ENCODE results near the gene GHRHR.

The GHRHR gene

DNA sequence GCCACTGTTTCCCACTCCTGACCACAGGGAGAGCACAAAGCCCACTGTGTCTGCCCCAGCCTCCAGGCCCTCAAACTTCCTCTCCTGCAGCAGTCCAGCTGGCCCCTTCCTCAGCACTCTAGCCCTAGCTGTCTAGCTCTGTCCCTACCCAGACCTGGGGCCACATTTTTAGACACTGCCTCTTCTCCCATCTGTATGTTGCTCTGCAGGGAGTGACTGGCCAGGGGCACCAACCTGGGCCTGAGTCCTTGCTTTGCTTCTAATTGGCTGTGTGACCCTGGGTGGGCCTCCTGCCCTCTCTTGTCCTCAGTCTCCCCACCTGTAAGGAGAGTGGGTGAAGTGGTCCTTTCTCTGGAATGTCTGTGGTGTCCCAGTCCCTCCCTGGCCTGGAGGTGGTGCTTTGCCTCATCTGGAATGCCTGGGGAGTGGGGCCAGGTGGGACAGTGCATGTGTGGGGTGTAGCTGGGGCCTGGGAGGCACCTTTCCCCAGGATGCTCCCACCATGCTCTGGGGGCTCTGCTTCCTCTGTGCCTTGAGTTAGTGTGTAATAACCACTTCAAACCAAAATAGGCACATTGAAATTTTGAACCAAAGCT is 27.0 kb upstream of the GHRHR start:
- TF ChIP-seq, protein P1, sequence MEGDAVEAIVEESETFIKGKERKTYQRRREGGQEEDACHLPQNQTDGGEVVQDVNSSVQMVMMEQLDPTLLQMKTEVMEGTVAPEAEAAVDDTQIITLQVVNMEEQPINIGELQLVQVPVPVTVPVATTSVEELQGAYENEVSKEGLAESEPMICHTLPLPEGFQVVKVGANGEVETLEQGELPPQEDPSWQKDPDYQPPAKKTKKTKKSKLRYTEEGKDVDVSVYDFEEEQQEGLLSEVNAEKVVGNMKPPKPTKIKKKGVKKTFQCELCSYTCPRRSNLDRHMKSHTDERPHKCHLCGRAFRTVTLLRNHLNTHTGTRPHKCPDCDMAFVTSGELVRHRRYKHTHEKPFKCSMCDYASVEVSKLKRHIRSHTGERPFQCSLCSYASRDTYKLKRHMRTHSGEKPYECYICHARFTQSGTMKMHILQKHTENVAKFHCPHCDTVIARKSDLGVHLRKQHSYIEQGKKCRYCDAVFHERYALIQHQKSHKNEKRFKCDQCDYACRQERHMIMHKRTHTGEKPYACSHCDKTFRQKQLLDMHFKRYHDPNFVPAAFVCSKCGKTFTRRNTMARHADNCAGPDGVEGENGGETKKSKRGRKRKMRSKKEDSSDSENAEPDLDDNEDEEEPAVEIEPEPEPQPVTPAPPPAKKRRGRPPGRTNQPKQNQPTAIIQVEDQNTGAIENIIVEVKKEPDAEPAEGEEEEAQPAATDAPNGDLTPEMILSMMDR (conservative IDR thresholded peaks at IDR 0.05; ENCODE audit: control insufficient read depth, insufficient read depth, low read depth, low read length) = no peak
- no peak for DNase-seq (ENCODE audit: low read depth)
- H3K4me3 ChIP-seq (ENCODE audit: control insufficient read depth, low read depth, low read length) = no peak overlapping the region

DNA sequence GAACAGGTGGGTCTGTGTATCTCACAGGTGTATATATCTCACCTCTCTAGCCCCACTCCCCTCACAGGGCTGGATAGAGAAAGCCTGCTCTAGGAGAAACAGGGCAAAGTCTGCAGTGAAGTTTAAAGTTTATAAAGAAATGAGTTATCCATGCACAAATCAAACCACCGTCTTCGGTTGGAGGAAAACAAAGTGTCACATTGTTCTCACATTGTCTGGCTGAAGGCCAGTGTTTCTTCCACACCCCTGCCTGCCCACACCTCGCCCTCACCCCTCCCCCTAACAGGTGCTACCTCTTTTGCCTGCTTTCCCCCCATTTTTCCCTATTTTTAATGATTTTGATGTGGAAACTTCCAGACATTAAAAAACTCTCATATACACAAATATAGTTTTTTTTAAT is 26.3 kb upstream of the GHRHR start:
- TF ChIP-seq, protein P1 (conservative IDR thresholded peaks at IDR 0.05; ENCODE audit: control insufficient read depth, insufficient read depth, low read depth, low read length) = no peak
- no peak for DNase-seq (ENCODE audit: low read depth)
- no peak overlapping the region for H3K4me3 ChIP-seq (ENCODE audit: control insufficient read depth, low read depth, low read length)

DNA sequence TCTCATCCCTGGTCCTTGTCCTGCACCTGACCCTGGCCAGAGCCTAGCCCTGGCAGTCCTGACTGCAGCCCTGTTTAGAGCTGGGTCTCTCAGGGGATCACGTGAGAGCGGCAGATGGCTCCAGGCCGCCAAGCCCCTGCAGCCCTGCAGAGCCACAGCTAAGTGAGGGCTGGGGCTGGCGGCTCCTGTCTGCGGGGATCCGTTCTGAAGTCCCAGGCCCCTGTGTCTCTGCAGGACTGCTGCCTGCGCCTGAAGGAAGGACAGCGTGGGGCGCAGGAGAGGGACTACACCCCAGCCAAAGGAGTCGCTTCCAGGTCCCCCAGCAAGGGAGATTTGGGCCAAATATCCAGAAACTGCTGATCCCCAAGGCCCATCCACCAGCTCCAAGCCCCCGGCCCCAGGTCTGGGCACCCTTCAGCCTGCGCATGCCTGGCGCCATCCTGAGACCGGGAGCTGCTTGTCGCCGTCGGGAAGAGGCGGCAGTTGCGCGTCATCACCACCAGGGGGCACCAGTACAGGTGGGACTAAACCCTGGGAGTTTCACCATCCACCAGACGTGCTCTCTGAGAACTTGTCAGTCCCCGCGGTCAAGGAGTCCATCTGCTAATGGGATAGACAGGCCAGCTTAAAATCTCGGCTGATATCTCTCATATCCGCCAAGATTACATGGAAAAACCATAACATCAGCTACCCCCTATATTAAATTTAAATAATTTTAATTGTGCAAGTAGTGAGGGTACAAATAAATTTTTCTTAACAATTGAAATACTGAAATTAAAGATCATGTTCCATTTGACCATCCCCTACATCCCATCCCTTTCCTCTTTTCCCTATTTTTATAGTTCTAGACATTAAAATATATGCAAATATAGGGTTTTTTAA is 25.1 kb upstream of the GHRHR start:
- TF ChIP-seq, protein P1 (conservative IDR thresholded peaks at IDR 0.05; ENCODE audit: control insufficient read depth, insufficient read depth, low read depth, low read length) = peak; percentile 92
- peak; percentile 75 for DNase-seq (ENCODE audit: low read depth)
- H3K4me3 ChIP-seq (ENCODE audit: control insufficient read depth, low read depth, low read length) = no peak overlapping the region

DNA sequence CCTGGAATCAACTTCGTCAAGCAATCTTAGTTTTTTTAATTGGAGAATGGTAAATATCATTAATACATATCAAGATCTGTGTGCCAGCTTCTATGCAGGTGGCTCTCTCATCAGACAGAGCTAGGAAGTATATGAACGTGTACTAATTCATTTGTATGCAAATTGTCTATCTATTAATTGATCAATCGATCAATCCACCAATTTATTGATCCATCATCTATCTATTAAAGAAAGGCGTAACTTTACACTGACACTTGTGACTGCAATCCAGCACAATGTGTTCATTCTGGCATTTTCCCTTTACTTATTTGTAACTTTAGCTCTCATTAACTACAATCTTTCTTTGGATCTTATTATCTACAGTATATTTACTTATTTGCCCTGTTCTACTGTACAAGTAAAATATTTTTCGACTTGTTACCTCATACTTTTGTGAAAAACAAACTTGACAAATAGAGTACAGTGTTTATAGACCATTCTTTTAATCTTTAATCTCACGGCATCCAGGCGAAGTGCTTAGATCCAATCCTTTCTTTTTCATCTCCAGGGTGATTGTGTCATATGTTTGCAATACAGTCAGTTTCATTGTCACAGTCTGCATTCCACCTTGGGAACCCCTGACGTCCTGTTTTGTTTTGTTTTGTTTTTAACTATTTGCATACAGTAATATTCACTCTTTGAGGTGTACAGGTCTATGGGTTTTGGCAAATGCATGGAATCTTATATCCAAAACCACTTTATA is 22.0 kb upstream of the GHRHR start:
- TF ChIP-seq, protein P1 (conservative IDR thresholded peaks at IDR 0.05; ENCODE audit: control insufficient read depth, insufficient read depth, low read depth, low read length) = no peak
- no peak overlapping the region for H3K4me3 ChIP-seq (ENCODE audit: control insufficient read depth, low read depth, low read length)
- DNase-seq (ENCODE audit: low read depth) = no peak

DNA sequence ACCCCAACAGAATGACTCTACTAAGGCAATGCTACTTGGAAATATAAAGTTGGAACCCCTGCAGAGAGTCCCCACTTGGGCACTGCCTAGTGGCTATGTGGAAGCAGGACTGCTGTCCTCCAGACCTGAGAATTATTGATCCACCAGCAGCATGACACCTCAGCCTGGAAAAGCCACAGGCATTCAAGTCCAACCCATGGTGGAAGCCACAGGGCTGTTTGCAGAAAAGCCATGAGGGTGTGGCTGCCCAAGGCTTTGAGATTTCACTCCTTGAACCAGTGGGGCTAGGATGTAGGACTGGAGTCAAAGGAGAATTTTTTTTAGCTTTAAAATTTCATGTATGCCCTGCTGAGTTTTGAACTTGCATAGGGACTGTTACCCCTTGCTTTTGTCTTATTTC is 13.6 kb upstream of the GHRHR start:
- TF ChIP-seq, protein P1 (conservative IDR thresholded peaks at IDR 0.05; ENCODE audit: control insufficient read depth, insufficient read depth, low read depth, low read length) = no peak
- no peak for DNase-seq (ENCODE audit: low read depth)
- H3K4me3 ChIP-seq (ENCODE audit: control insufficient read depth, low read depth, low read length) = no peak overlapping the region

DNA sequence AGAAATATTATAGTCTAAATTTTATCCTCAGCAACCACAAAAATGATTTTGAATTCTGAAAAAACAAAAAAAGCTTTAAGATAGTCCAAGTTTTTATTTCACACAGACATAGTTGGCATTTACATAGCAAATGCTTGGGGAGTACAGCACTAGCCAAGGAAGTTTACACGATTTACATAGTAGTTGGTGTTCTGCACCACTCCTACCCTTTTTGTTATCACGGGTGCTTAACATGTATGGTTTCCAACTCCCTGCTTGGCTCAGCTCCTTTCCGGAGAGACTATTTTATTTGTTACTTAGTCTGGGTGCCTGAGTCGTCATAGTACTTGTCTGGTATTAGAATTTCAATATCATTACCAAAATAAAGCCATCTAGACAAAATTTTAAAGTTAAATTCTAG is 8.8 kb upstream of the GHRHR start:
- TF ChIP-seq, protein P1 (conservative IDR thresholded peaks at IDR 0.05; ENCODE audit: control insufficient read depth, insufficient read depth, low read depth, low read length) = no peak
- H3K4me3 ChIP-seq (ENCODE audit: control insufficient read depth, low read depth, low read length) = no peak overlapping the region
- DNase-seq (ENCODE audit: low read depth) = no peak
